GM21825 (cell line): ENCODE data around the gene WDTC1.

Experiments
- ATAC-seq: cut with Tn5 transposase; IDR thresholded peaks from one replicate; pipeline ENCODE4 v1.9.1; 2021; ENCODE audit warnings: mild to moderate bottlenecking, moderate library complexity; ENCODE audit not compliant: unreplicated experiment

The WDTC1 gene

DNA sequence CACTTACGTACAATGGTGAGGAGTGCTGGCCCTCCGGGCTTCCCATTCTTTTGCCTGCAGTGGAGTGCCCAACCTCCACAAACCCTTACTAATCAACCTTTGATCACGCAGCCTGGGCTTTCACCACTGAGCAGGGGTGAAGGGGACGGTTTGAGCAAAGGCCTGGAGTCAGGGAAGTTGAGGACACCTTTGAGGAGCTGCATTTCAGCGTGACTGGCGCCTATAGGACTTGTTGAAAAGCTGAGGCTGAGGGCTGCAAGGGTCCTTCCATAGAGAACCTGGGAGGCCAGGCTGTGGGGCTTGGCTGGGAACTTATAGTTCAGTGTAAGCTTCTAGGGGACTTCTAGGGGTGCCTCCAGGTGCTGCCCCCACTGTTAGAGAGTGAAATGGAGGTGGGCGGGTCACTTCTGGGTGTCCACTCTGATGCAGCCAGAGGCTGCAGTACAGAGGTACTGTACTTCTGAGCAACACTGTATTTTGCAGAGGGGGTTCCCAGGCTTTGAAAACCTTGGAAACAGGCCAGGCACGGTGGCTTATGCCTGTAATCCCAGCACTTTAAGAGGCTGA lies 117.2 kb downstream of the WDTC1 start:
- ATAC-seq: no peak

DNA sequence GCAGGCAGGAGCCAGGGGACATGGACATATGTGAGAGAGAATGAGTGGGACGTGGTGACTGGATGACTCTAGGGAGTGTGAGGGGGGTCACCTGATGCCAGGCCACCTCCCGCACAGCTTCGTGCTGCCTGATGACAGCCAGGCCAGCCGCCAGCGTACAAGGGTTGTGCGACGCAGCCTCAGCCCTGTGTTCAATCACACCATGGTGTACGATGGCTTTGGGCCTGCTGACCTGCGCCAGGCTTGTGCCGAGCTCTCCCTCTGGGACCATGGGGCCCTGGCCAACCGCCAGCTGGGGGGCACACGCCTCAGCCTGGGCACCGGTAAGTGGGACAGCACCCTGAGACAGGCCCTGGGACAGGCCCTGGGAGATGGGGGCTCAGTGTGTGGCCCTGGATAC lies 118.7 kb downstream of the WDTC1 start:
- ATAC-seq: no peak

DNA sequence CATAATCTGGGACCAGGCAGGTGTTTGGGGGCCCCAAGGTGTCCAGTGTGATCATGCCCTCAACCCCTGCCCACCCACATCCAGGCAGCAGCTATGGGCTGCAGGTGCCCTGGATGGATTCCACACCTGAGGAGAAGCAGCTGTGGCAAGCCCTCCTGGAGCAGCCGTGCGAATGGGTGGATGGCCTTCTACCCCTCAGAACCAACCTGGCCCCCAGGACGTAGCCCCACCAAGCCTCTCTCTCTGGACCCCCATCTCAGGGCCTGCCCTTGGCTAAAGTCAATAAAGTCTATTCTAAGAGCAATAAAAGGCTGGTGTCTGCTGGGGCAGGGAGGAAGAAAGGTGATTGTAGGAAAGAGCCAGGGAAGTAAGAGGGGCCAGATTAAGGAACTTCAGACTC lies 119.2 kb downstream of the WDTC1 start:
- ATAC-seq: no peak

DNA sequence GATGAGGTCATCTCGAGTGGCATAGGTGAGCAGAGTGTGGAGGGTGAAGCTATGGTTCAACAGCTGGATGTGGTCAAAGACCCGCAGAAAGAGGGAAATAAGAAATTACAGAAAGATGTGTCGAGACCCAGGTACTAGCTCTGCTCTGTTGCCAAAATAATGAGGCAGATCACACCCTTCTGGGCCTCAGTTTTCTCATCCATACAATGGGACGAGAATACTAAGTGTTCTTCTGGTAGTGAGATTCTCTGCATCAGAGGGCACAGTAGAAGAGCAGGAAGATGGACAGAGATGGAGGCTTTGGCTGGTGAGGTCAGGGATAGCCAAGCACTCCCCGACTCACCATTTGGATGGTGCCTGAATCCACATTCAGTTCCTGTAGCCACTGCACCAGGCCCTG lies 121.3 kb downstream of the WDTC1 start:
- no peak for ATAC-seq

DNA sequence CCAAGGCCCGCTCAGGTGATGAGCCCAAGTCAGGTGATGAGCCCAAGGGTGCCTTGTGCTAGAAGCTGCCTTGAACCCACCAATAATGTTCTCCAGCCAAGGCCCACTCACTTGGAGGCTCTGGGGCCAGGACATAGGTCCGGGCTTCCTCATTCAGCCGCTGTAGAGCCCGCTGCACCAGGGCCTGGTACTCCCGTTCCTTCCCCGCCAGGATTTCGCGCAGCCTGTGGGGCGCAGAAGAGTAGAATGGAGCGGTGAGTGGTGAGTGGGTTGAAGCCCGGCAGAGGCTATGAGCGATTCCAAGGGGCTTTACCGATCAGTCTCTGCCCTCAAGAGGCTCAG lies 121.8 kb downstream of the WDTC1 start:
- no peak for ATAC-seq

DNA sequence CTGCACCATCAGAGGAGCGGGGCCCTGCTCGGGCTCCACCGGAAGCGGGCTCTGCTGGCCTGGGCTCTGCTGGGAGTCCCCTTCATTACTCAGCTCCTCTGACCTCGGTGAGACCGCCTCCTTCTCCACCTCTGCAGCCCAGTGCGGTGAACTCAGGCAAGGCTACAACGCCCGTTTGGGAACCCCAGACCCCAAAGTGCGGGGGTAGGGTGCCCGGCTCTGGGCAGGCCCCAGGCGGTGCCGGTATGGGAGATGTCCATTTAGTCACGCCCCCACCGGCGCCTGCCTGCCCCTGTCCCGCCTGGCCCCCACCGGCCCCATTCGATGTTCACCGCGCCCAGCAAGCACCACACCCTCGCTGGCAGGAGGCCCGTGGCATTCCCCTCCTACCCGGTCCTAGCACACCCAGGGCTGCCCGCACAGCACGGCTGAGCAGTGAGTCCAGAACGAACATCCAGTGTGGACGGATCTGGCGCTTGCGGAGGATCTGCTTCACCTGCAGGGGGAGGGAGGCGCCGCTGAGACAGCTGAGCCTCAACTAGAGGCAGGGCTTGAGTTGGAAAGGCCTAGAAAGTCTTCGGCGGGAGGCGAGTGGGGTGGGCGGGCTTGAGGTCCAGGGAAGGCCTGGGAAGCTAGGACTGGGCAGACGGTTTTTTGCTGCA lies 122.3 kb downstream of the WDTC1 start:
- ATAC-seq: no peak

DNA sequence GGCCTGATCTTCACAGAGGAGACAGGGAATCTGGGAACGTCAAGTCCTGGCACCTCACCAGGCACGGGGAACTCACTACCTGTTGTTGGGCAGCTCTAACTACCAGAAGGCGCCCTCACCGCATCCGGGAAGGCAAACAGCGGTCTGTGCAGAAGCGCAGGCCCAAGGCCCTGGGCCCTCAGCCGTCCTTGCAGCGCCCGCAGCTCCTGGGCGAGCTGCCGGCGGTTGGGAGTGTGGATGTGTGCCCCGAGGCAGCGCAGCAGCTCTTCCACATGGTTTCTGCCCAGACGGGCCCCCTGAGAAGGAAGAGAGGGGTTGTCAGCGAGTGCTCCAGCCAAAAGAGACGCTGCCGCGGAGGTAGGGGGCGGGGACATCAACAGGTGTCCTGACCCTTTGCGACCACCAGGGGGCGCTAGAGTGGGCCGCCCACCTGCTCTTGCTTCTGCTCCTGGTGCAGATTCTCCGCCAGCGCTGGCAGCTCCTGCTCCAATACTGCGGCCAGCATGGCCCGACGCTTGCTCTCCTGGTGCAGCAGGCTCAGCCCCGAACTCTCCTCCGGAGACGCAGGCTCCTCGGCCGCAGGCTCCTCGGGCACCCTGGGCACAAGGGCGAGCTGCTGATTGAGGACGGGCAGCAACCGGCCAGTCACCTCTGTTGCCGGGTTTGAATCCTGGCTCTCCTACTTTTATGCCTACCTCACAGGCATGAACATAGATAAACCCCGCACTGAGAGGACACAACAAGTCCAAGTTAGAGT lies 123.0 kb downstream of the WDTC1 start:
- ATAC-seq: peak; percentile 39
